Panc1 (cell line): Measurements from ENCODE around the gene MSI2. TPM values are rescaled to one million over a fixed set of nuclear protein-coding genes. Genes with fewer than 3 reads are reported as not detected.

Experiments used
- ATAC-seq: fragments of 200-7000 bp; cut with Tn5 transposase; 2 replicates; pipeline ENCODE4 v1.9.1; 2020; ENCODE audit warnings: mild to moderate bottlenecking, moderate library complexity
- BruUV-seq: library from RNA; stranded (reverse); fragments of 400-500 nt; replicated peaks from 2 replicates; lab custom pipeline; 2021; lab: Mats Ljungman, UMichigan
- CTCF ChIA-PET: fragments of 300-600 bp; sonication (Branson Sonifier 250); formaldehyde crosslinking; loops from one replicate; lab custom pipeline; 2022; ENCODE audit warnings: antibody characterized with exemption; lab: Charles Lee
- POLR2A ChIA-PET: fragments of 300-600 bp; sonication (Branson Sonifier 250); formaldehyde crosslinking; loops from one replicate; lab custom pipeline; 2022; ENCODE audit warnings: antibody characterized with exemption; lab: Charles Lee
- DNase-seq: peaks from one replicate; pipeline ENCODE4 v3.0.0-alpha.2; 2010; ENCODE audit warnings: low read depth, low spot score
- H3K27ac ChIP-seq: 2 replicates; pipeline ENCODE4 v1.5.1; 2011; ENCODE audit warnings: mild to moderate bottlenecking, low read length, inconsistent platforms
- H3K27me3 ChIP-seq: fragments of 200-500 bp; sonication (Bioruptor generic); 2 replicates; pipeline ENCODE4 v1.6.0; 2014; ENCODE audit warnings: low read length, inconsistent platforms; ENCODE audit not compliant: control insufficient read depth, insufficient read depth
- H3K36me3 ChIP-seq: fragments of 200-500 bp; sonication (Bioruptor generic); 2 replicates; pipeline ENCODE4 v1.5.1; 2014; ENCODE audit warnings: inconsistent platforms, mild to moderate bottlenecking, low read length, moderate library complexity; ENCODE audit not compliant: control insufficient read depth, insufficient read depth
- H3K4me1 ChIP-seq: 2 replicates; pipeline ENCODE4 v1.5.1; 2011; ENCODE audit warnings: inconsistent platforms, mild to moderate bottlenecking, low read length, moderate library complexity; ENCODE audit not compliant: control insufficient read depth, insufficient read depth
- H3K4me3 ChIP-seq, 2 experiments: 2 replicates each; pipeline ENCODE4 v1.5.1; 2011 to 2012; ENCODE audit warnings: low read depth in 2 of 2, low read length in 2 of 2, mild to moderate bottlenecking in 2 of 2, inconsistent platforms in 1 of 2, moderate library complexity in 1 of 2
- H3K9me3 ChIP-seq: fragments of 200-500 bp; sonication (Bioruptor generic); 2 replicates; pipeline ENCODE4 v1.5.1; 2014; ENCODE audit warnings: low read depth, mild to moderate bottlenecking, inconsistent platforms, low read length, moderate library complexity; ENCODE audit not compliant: control insufficient read depth, insufficient read depth
- POLR2AphosphoS5 ChIP-seq: IDR thresholded peaks from 2 replicates; pipeline ENCODE4 v1.6.1; 2012; ENCODE audit warnings: mild to moderate bottlenecking, low read depth, low read length, moderate library complexity
- SIN3A ChIP-seq: IDR thresholded peaks from 2 replicates; pipeline ENCODE4 v1.6.1; 2012; ENCODE audit warnings: low read depth, mild to moderate bottlenecking, low read length, moderate library complexity, borderline replicate concordance; ENCODE audit not compliant: insufficient read depth
- TCF7L2 ChIP-seq: IDR thresholded peaks from 2 replicates; pipeline ENCODE4 v1.6.1; 2011; ENCODE audit warnings: mild to moderate bottlenecking, low read depth, low read length, inconsistent platforms
- in situ Hi-C: cut with HindIII; loops from 2 replicates; pipeline ENCODE4 v1.10.0; 2016; ENCODE audit warnings: low sequenced_read_pairs, low pct_unique_long_range_greater_than_20kb
- intact Hi-C: fragments of 100-400 bp; cut with micrococcal nuclease; formaldehyde crosslinking; loops from one replicate; pipeline ENCODE4 v1.10.0; 2022; ENCODE audit not compliant: unreplicated experiment
- total RNA-seq: library from RNA; stranded (reverse); gene quantifications from one replicate; pipeline ENCODE4 v1.2.1, GENCODE V29; 2021; ENCODE audit not compliant: unreplicated experiment
- TF ChIP-seq, protein P1 (sequence below), 2 experiments: IDR thresholded peaks; 2 replicates each; pipeline ENCODE4 v1.6.1; 2011 to 2012; ENCODE audit warnings: low read depth in 2 of 2, control low read depth in 1 of 2, low read length in 1 of 2, mild to moderate bottlenecking in 1 of 2, moderate library complexity in 1 of 2; ENCODE audit not compliant: insufficient read depth in 1 of 2
- TF ChIP-seq, protein P2 (sequence below): fragments of 450-650 bp; IDR thresholded peaks from 2 replicates; pipeline ENCODE4 v1.5.1; 2017; ENCODE audit warnings: mild to moderate bottlenecking

MSI2 gene
- total RNA-seq, 1 experiment from 2014 or later: 38.5 TPM

DNA sequence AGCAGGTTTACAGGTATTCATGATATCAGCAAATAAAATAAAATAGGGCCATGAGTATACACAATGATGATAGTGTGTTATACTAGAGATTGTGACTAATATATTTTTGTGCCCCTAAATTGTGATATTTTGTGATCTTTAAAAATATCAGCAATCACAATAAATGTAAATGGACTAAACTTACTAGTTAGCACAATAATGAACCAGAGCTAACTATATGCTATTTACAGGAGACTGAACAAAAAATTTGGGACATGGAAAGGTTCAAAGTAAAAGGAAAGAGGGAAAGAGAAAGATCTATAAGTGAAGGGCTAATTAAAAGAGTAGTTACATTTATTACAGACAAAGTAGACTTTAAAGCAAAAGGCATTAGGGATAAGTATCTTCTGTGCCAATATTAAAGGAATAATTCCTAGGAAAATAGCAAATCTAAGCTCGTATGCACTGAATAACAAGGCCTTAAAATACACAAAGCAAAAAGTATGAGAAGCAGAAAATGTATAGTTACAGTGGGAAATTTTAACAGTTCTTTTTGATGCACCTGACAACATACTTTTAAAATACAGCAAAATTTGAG lies 5.0 kb upstream of the MSI2 start:
- Histone ChIP-seq H3K27ac (no peak overlapping the region), H3K36me3 (no peaks in the 10 kb centered on the region), H3K27me3 (peaks cover 4% of the 10 kb centered on the region; the same call in 1 of the 2 replicates), H3K4me1 (peaks cover 4% of the 10 kb centered on the region; the same call in 1 of the 2 replicates), H3K4me3 (no peak overlapping the region), H3K9me3 (peaks cover 10% of the 10 kb centered on the region; the same call in 1 of the 2 replicates)
- TF ChIP-seq TCF7L2: no peak
- no peak for TF ChIP-seq SIN3A
- TF ChIP-seq, protein P1, sequence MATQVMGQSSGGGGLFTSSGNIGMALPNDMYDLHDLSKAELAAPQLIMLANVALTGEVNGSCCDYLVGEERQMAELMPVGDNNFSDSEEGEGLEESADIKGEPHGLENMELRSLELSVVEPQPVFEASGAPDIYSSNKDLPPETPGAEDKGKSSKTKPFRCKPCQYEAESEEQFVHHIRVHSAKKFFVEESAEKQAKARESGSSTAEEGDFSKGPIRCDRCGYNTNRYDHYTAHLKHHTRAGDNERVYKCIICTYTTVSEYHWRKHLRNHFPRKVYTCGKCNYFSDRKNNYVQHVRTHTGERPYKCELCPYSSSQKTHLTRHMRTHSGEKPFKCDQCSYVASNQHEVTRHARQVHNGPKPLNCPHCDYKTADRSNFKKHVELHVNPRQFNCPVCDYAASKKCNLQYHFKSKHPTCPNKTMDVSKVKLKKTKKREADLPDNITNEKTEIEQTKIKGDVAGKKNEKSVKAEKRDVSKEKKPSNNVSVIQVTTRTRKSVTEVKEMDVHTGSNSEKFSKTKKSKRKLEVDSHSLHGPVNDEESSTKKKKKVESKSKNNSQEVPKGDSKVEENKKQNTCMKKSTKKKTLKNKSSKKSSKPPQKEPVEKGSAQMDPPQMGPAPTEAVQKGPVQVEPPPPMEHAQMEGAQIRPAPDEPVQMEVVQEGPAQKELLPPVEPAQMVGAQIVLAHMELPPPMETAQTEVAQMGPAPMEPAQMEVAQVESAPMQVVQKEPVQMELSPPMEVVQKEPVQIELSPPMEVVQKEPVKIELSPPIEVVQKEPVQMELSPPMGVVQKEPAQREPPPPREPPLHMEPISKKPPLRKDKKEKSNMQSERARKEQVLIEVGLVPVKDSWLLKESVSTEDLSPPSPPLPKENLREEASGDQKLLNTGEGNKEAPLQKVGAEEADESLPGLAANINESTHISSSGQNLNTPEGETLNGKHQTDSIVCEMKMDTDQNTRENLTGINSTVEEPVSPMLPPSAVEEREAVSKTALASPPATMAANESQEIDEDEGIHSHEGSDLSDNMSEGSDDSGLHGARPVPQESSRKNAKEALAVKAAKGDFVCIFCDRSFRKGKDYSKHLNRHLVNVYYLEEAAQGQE (IDR thresholded peaks at IDR 0.05; ENCODE audit: insufficient read depth in 1 of 2, low read depth in 2 of 2, low read length in 1 of 2): no peak
- no peak for TF ChIP-seq POLR2AphosphoS5
- TF ChIP-seq, protein P2, sequence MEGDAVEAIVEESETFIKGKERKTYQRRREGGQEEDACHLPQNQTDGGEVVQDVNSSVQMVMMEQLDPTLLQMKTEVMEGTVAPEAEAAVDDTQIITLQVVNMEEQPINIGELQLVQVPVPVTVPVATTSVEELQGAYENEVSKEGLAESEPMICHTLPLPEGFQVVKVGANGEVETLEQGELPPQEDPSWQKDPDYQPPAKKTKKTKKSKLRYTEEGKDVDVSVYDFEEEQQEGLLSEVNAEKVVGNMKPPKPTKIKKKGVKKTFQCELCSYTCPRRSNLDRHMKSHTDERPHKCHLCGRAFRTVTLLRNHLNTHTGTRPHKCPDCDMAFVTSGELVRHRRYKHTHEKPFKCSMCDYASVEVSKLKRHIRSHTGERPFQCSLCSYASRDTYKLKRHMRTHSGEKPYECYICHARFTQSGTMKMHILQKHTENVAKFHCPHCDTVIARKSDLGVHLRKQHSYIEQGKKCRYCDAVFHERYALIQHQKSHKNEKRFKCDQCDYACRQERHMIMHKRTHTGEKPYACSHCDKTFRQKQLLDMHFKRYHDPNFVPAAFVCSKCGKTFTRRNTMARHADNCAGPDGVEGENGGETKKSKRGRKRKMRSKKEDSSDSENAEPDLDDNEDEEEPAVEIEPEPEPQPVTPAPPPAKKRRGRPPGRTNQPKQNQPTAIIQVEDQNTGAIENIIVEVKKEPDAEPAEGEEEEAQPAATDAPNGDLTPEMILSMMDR: no peak
- CTCF ChIA-PET: no interaction called here
- ATAC-seq: no peak
- BruUV-seq: no TSS peak
- intact Hi-C loops (no loop called here), in situ Hi-C loops (no loop called here)
- POLR2A ChIA-PET: interaction anchor here (0.6 kb wide), 1 partner anchor 303 kb away, joined by 9 read pairs; no protein-coding TSS in a partner anchor
- DNase-seq: no peak

DNA sequence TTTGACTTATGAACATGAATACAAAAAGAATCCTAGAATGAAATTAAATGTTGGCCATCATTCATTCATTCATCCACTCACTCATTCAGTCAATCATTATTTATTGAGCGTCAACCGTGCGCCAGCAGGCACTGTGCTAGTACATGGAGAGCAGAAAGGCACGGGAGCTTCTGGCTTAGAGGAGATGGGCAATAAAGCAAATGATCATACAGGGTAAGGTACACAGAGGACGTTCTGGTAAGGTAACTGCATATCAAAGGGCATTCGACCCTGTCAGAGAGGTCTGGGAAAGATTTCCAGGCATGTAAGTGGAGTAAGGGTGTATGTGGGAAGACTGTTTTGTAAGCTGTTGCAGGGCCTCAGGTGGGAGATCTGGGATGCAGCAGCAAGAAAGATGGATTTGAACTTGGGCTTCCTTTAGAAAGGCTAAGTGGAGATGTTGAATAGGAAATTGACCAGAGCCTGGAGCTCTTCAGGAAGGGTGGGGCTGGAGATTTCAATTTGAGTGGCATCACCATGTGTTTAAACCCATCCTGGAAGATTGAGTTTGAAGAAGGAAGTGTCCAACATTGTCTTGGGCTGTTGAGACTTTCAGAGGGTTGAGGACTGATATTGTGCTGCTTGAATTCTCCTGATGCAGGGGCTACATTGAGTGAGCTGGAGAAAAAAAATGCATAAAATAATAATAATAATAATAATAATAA lies 2.8 kb upstream of the MSI2 start:
- ATAC-seq (no peak), DNase-seq (no peak)
- in situ Hi-C loops: no loop called here
- peaks cover 4% of the 10 kb centered on the region; the same call in 1 of the 2 replicates for H3K27me3 ChIP-seq
- intact Hi-C loops: no loop called here
- H3K27ac ChIP-seq: no peak overlapping the region
- ChIA-PET CTCF (interaction anchor here (0.7 to 2.5 kb wide), 2 partner anchors 10 to 18 kb away, joined by 3 to 8 read pairs; no protein-coding TSS in a partner anchor), POLR2A (interaction anchor here (0.6 kb wide), 1 partner anchor 322 kb away, joined by 7 read pairs; no protein-coding TSS in a partner anchor)
- peaks cover 9% of the 10 kb centered on the region; the same call in 1 of the 2 replicates for H3K4me1 ChIP-seq
- H3K4me3 ChIP-seq: no peak overlapping the region
- peaks cover 10% of the 10 kb centered on the region; the same call in 1 of the 2 replicates for H3K9me3 ChIP-seq
- H3K36me3 ChIP-seq: peaks cover 5% of the 10 kb centered on the region; the same call in 1 of the 2 replicates
- no TSS peak for BruUV-seq
- TF ChIP-seq SIN3A (no peak), POLR2AphosphoS5 (no peak), TCF7L2 (no peak)
- TF ChIP-seq, protein P2: no peak
- TF ChIP-seq, protein P1 (IDR thresholded peaks at IDR 0.05; ENCODE audit: insufficient read depth in 1 of 2, low read depth in 2 of 2, low read length in 1 of 2): no peak
